Loucy (cell line): ENCODE results near the gene C10orf71.

Experiments
- H2AFZ ChIP-seq: fragments of 200-600 bp; sonication (generic); 2 replicates; pipeline ENCODE4 v1.6.0; 2016; ENCODE audit warnings: antibody characterized with exemption, mild to moderate bottlenecking, low read length, moderate library complexity
- H3F3A ChIP-seq: fragments of 200-600 bp; 2 replicates; pipeline ENCODE4 v1.6.0; 2016; ENCODE audit warnings: antibody characterized with exemption, low read depth, mild to moderate bottlenecking
- H3K27me3 ChIP-seq: fragments of 200-600 bp; sonication (generic); 2 replicates; pipeline ENCODE4 v1.6.1; 2014; ENCODE audit warnings: low read length, mild to moderate bottlenecking; ENCODE audit not compliant: insufficient read depth, poor library complexity, severe bottlenecking
- H3K36me3 ChIP-seq: fragments of 200-600 bp; sonication (generic); 2 replicates; pipeline ENCODE4 v1.6.1; 2016; ENCODE audit warnings: low read length; ENCODE audit not compliant: insufficient read depth
- H3K4me1 ChIP-seq: fragments of 200-600 bp; sonication (generic); 2 replicates; pipeline ENCODE4 v1.5.1; 2014; ENCODE audit warnings: low read length, mild to moderate bottlenecking; ENCODE audit not compliant: insufficient read depth, poor library complexity, severe bottlenecking
- H3K4me2 ChIP-seq: fragments of 200-600 bp; sonication (generic); 2 replicates; pipeline ENCODE4 v1.6.0; 2014; ENCODE audit warnings: antibody characterized with exemption, low read length, low read depth, mild to moderate bottlenecking; ENCODE audit not compliant: poor library complexity, severe bottlenecking
- H3K4me3 ChIP-seq: fragments of 200-600 bp; sonication (generic); 2 replicates; pipeline ENCODE4 v1.5.1; 2014; ENCODE audit warnings: low read length, mild to moderate bottlenecking, mixed read lengths; ENCODE audit not compliant: poor library complexity, severe bottlenecking
- H3K79me2 ChIP-seq: fragments of 200-600 bp; sonication (generic); 2 replicates; pipeline ENCODE4 v1.6.1; 2014; ENCODE audit warnings: low read length; ENCODE audit not compliant: insufficient read depth
- H3K9ac ChIP-seq: fragments of 200-600 bp; sonication (generic); 2 replicates; pipeline ENCODE4 v1.6.0; 2014; ENCODE audit warnings: mild to moderate bottlenecking, low read depth, low read length, moderate library complexity; ENCODE audit not compliant: poor library complexity, severe bottlenecking
- H3K9me2 ChIP-seq: fragments of 200-600 bp; sonication (generic); replicated peaks from 2 replicates; pipeline ENCODE4 v1.6.1; 2016; ENCODE audit warnings: low read depth, low read length, mixed read lengths
- H3K9me3 ChIP-seq: fragments of 200-600 bp; sonication (generic); 2 replicates; pipeline ENCODE4 v1.6.1; 2014; ENCODE audit warnings: mild to moderate bottlenecking, antibody characterized with exemption, low read length, low read depth; ENCODE audit not compliant: insufficient read depth
- H4K20me1 ChIP-seq: fragments of 200-600 bp; sonication (generic); 2 replicates; pipeline ENCODE4 v1.6.0; 2014; ENCODE audit warnings: antibody characterized with exemption, low read length, mild to moderate bottlenecking; ENCODE audit not compliant: insufficient read depth, poor library complexity, severe bottlenecking
- CTCF ChIP-seq: fragments of 200-600 bp; sonication (generic); conservative IDR thresholded peaks from 2 replicates; pipeline ENCODE4 v1.5.1; 2014; ENCODE audit warnings: mild to moderate bottlenecking, antibody characterized with exemption, low read length
- EZH2phosphoT487 ChIP-seq: fragments of 200-600 bp; IDR thresholded peaks from 2 replicates; pipeline ENCODE4 v1.6.1; 2018; ENCODE audit warnings: antibody characterized with exemption, mild to moderate bottlenecking, moderate library complexity, borderline replicate concordance

Gene C10orf71

DNA sequence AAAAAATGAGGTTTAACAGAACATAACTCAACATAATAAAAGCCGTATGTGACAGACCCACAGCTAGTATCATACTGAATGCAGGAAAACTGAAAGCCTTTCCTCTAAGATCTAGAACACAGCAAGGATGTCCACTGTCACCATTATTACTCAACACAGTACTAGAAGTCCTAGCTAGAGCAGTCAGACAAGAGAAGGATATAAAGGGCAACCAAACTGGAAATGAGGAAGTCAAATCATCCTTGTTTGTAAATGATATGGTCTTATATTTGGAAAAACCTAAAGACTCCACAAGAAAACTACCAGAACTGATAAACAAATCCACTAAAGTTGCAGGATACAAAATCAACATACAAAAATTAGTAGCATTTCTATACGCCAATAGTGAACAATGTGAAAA, 45.9 kb downstream of the C10orf71 start:
- H3K9ac ChIP-seq = no peak overlapping the region
- H3K27me3 ChIP-seq = peaks cover 24% of the 10 kb centered on the region
- no peaks in the 10 kb centered on the region for H4K20me1 ChIP-seq
- H3K9me2 ChIP-seq = no peaks in the 10 kb centered on the region
- TF ChIP-seq CTCF (no peak), EZH2phosphoT487 (no peak)
- no peak overlapping the region for H3K4me2 ChIP-seq
- H3K9me3 ChIP-seq = no peaks in the 10 kb centered on the region
- H3K4me1 ChIP-seq = no peaks in the 10 kb centered on the region
- H3F3A ChIP-seq = no peaks in the 10 kb centered on the region
- H3K79me2 ChIP-seq = no peaks in the 10 kb centered on the region
- no peak overlapping the region for H3K4me3 ChIP-seq
- no peak overlapping the region for H2AFZ ChIP-seq
- H3K36me3 ChIP-seq = no peaks in the 10 kb centered on the region

- H3K4me3 ChIP-seq = no peak overlapping the region
- H2AFZ ChIP-seq = no peak overlapping the region
- H3K9me2 ChIP-seq = no peaks in the 10 kb centered on the region
- H3K27me3 ChIP-seq = peaks cover 9% of the 10 kb centered on the region
- no peaks in the 10 kb centered on the region for H3F3A ChIP-seq
- no peaks in the 10 kb centered on the region for H3K36me3 ChIP-seq
- TF ChIP-seq EZH2phosphoT487 (no peak), CTCF (no peak)
- H4K20me1 ChIP-seq = no peaks in the 10 kb centered on the region
- H3K4me2 ChIP-seq = no peak overlapping the region
- no peak overlapping the region for H3K9ac ChIP-seq
- no peaks in the 10 kb centered on the region for H3K4me1 ChIP-seq
- no peaks in the 10 kb centered on the region for H3K9me3 ChIP-seq
- no peaks in the 10 kb centered on the region for H3K79me2 ChIP-seq
These were observed 48.4 kb downstream of the C10orf71 start for GRCh38 chr10:49347342-49347741.

DNA sequence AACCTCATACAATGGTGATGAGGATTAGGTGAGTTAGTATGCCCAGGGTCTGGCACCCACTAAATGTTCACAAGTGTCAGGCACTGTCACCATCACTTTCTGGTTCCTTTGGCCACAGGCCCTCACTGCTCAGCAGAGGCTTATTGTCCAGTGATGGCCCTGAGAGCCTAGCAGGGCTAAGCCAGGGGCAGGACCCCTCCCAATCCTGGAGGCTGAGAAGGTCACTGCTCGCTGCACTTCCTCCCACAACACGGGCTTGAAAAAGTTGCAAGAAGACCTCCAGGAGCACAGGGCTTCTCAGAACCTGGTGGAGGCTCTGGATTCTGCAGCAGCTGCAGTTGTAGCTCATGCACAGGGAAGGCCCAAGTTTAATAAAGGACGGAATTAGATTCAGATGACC, 48.9 kb downstream of the C10orf71 start:
- Histone ChIP-seq H3K79me2 (no peaks in the 10 kb centered on the region), H3K4me1 (no peaks in the 10 kb centered on the region), H3K4me3 (no peak overlapping the region), H3K9me2 (no peaks in the 10 kb centered on the region), H3K9me3 (no peaks in the 10 kb centered on the region), H3K9ac (no peak overlapping the region), H2AFZ (no peak overlapping the region), H3K27me3 (peaks cover 8% of the 10 kb centered on the region), H3K36me3 (no peaks in the 10 kb centered on the region), H3F3A (no peaks in the 10 kb centered on the region), H4K20me1 (no peaks in the 10 kb centered on the region), H3K4me2 (no peak overlapping the region)
- TF ChIP-seq EZH2phosphoT487 (no peak), CTCF (no peak)
